Uterus (tissue), 4 donors: ENCODE data around the gene PRR3. TPM values are rescaled to one million over a fixed set of nuclear protein-coding genes. Genes with fewer than 3 reads are reported as not detected.
A peak's percentile ranks its signal among the peaks of the same experiment; 100 is the strongest.

Experiments
- DNase-seq, 2 donors: peaks; one replicate each; pipeline ENCODE4 v3.0.0-alpha.2; 2019 to 2020
- H3K27ac ChIP-seq, 2 donors: fragments of 200-600 bp; sonication (generic); 1 replicate in 1 of 2; 2 replicates in 1 of 2; pipeline ENCODE4 v1.5.1; 2016 to 2018
- H3K27me3 ChIP-seq, 2 donors: fragments of 200-600 bp; sonication (generic); one replicate each; pipeline ENCODE4 v1.5.1; 2018 to 2019; ENCODE audit warnings: control low read depth in 1 of 2
- H3K36me3 ChIP-seq, 2 donors: fragments of 200-600 bp; sonication (generic); one replicate each; pipeline ENCODE4 v1.5.1; 2019; ENCODE audit warnings: control low read depth in 1 of 2
- H3K4me1 ChIP-seq, 2 donors: fragments of 200-600 bp; sonication (generic); one replicate each; pipeline ENCODE4 v1.5.1; 2018 to 2019; ENCODE audit warnings: control low read depth in 1 of 2
- H3K4me3 ChIP-seq, 2 donors: fragments of 200-600 bp; sonication (generic); 1 replicate in 1 of 2; 2 replicates in 1 of 2; pipeline ENCODE4 v1.5.1; 2018 to 2019; ENCODE audit warnings: mild to moderate bottlenecking in 1 of 2
- H3K9me3 ChIP-seq, 2 donors: fragments of 200-600 bp; sonication (generic); one replicate each; pipeline ENCODE4 v1.5.1; 2019; ENCODE audit warnings: control low read depth in 1 of 2
- CTCF ChIP-seq, 4 experiments: fragments of 200-600 bp in 2 of 4; fragments of 450-650 bp in 2 of 4; sonication (generic) in 2 of 4; IDR thresholded peaks; one replicate each; pipeline ENCODE4 v1.5.1; 2016 to 2019; ENCODE audit warnings: antibody characterized with exemption in 4 of 4, mild to moderate bottlenecking in 2 of 4, moderate library complexity in 1 of 4
- POLR2A ChIP-seq, 2 donors: fragments of 450-650 bp; IDR thresholded peaks; one replicate each; pipeline ENCODE4 v1.6.1; 2016; ENCODE audit warnings: antibody characterized with exemption in 2 of 2, mild to moderate bottlenecking in 1 of 2, moderate library complexity in 1 of 2
- intact Hi-C: fragments of 100-400 bp; cut with DNase I; formaldehyde crosslinking; loops from one replicate; pipeline ENCODE4 v1.15.1; 2023; ENCODE audit warnings: low total_unique reads
- total RNA-seq, 4 donors: library from RNA; depleted of rRNA in 3 of 4; stranded (reverse); fragments of >200 nt in 3 of 4; gene quantifications; one replicate each; pipeline versions ENCODE4 v1.1.0 to v1.2.4, GENCODE V29; 2014 to 2023
- donor health status: DM: yes; HTN: yes; CAD: no.

Gene PRR3
- total RNA-seq, 4 donors from 2014 or later: 4.4 to 23.0 (median 16.2) TPM

GRCh38 chr6:30572148-30572547, 15.1 kb downstream of the PRR3 start:
- TF ChIP-seq POLR2A (IDR thresholded peaks at IDR 0.05): no peak
- no peak for TF ChIP-seq CTCF (IDR thresholded peaks at IDR 0.05)
- no peaks in the 10 kb centered on the region for H3K9me3 ChIP-seq
- peak overlapping the region; percentile 60 to 74 for H3K4me3 ChIP-seq
- H3K27me3 ChIP-seq: no peaks in the 10 kb centered on the region
- no peak for DNase-seq
- no peaks in the 10 kb centered on the region for H3K36me3 ChIP-seq
- intact Hi-C loops: no loop called here
- H3K27ac ChIP-seq: peak overlapping the region; percentile 91 to 93
- H3K4me1 ChIP-seq: peaks cover 4 to 8% of the 10 kb centered on the region in 2 donors

GRCh38 chr6:30573113-30573512, 16.0 kb downstream of the PRR3 start:
- Histone ChIP-seq H3K4me1 (peaks cover 4 to 8% of the 10 kb centered on the region in 2 donors), H3K4me3 (no peak overlapping the region), H3K27me3 (no peaks in the 10 kb centered on the region), H3K36me3 (no peaks in the 10 kb centered on the region), H3K27ac (no peak overlapping the region), H3K9me3 (no peaks in the 10 kb centered on the region)
- DNase-seq: no peak
- intact Hi-C loops: no loop called here
- no peak for TF ChIP-seq CTCF (IDR thresholded peaks at IDR 0.05)
- TF ChIP-seq POLR2A (IDR thresholded peaks at IDR 0.05): no peak

- no peaks in the 10 kb centered on the region for H3K36me3 ChIP-seq
- DNase-seq: no peak
- TF ChIP-seq POLR2A (IDR thresholded peaks at IDR 0.05): no peak
- no peak for TF ChIP-seq CTCF (IDR thresholded peaks at IDR 0.05)
These were observed 21.0 kb downstream of the PRR3 start for GRCh38 chr6:30578051-30578450.

GRCh38 chr6:30583921-30584320, 26.8 kb downstream of the PRR3 start:
- H3K27ac ChIP-seq: no peak overlapping the region
- no peak for DNase-seq
- intact Hi-C loops: no loop called here
- no peaks in the 10 kb centered on the region for H3K27me3 ChIP-seq
- TF ChIP-seq CTCF (IDR thresholded peaks at IDR 0.05) (no peak), POLR2A (IDR thresholded peaks at IDR 0.05) (no peak)
- H3K36me3 ChIP-seq: no peaks in the 10 kb centered on the region
- H3K4me3 ChIP-seq: no peak overlapping the region
- no peaks in the 10 kb centered on the region for H3K9me3 ChIP-seq
- H3K4me1 ChIP-seq: no peaks in the 10 kb centered on the region

More at GRCh38 chr6:30578051-30578450, 21.0 kb downstream of the PRR3 start:
- no peaks in the 10 kb centered on the region for H3K4me1 ChIP-seq
- no peaks in the 10 kb centered on the region for H3K9me3 ChIP-seq
- no peaks in the 10 kb centered on the region for H3K27me3 ChIP-seq
- H3K4me3 ChIP-seq: no peak overlapping the region
- H3K27ac ChIP-seq: no peak overlapping the region
- intact Hi-C loops: no loop called here

GRCh38 chr6:30589754-30590358, 32.8 kb downstream of the PRR3 start:
- Histone ChIP-seq H3K4me3 (no peak overlapping the region), H3K36me3 (no peaks in the 10 kb centered on the region), H3K27ac (no peak overlapping the region), H3K4me1 (no peaks in the 10 kb centered on the region), H3K9me3 (no peaks in the 10 kb centered on the region), H3K27me3 (no peaks in the 10 kb centered on the region)
- no peak for TF ChIP-seq CTCF (IDR thresholded peaks at IDR 0.05)
- no peak for TF ChIP-seq POLR2A (IDR thresholded peaks at IDR 0.05)
- intact Hi-C loops: no loop called here
- DNase-seq: no peak
